AG09319 (cell line): ENCODE data around the gene LBP.
"Not testable (repeated sequence)": the region's sequence is repeated elsewhere in the genome, so short reads cannot be mapped to it uniquely, and the experiment has no call there.

ENCODE experiments used
- DNase-seq: peaks from one replicate; pipeline ENCODE4 v3.0.0-alpha.2; 2010; ENCODE audit warnings: low read depth; ENCODE audit errors: extremely low read depth
- CTCF ChIP-seq: IDR thresholded peaks from 2 replicates; pipeline ENCODE4 v1.5.1; 2011; ENCODE audit warnings: low read depth, mild to moderate bottlenecking, inconsistent platforms, low read length, moderate library complexity

Gene LBP

GRCh38 chr20:38331814-38332213 is 14.5 kb upstream of the LBP start:
- no peak for TF ChIP-seq CTCF
- no peak for DNase-seq

GRCh38 chr20:38334016-38334415 is 12.3 kb upstream of the LBP start:
- TF ChIP-seq CTCF, result no peak
- DNase-seq, result no peak

GRCh38 chr20:38336726-38337125 is 9.6 kb upstream of the LBP start:
- no peak for TF ChIP-seq CTCF
- no peak for DNase-seq

- no peak for DNase-seq
- TF ChIP-seq CTCF, result peak; percentile 22
Observed at GRCh38 chr20:38337561-38338140, 8.6 kb upstream of the LBP start.

- no peak; the same call in 1 of the 2 replicates for TF ChIP-seq CTCF
- DNase-seq, result no peak
Observed at GRCh38 chr20:38338849-38339520, 7.3 kb upstream of the LBP start.

- not testable (repeated sequence) for DNase-seq
Observed at GRCh38 chr20:38339521-38339896, 6.8 kb upstream of the LBP start.

- DNase-seq, result no peak
- no peak for TF ChIP-seq CTCF
Observed at GRCh38 chr20:38339997-38340396, 6.3 kb upstream of the LBP start.

GRCh38 chr20:38340693-38341092 is 5.6 kb upstream of the LBP start:
- no peak for DNase-seq
- no peak for TF ChIP-seq CTCF
